K562 (cell line): ENCODE data around the gene LRP1. TPM values are rescaled to one million over a fixed set of nuclear protein-coding genes. Genes with fewer than 3 reads are reported as not detected.

Experiments used
- ARID1B ChIP-seq: fragments of 450-650 bp; IDR thresholded peaks from 2 replicates; pipeline ENCODE4 v1.6.1; 2016; ENCODE audit warnings: antibody characterized with exemption, mild to moderate bottlenecking, inconsistent platforms
- ATF6 ChIP-seq: sonication (generic); formaldehyde crosslinking; IDR thresholded peaks from 2 replicates; pipeline ENCODE4 v1.4.0; 2020; ENCODE audit warnings: mild to moderate bottlenecking, missing genetic modification reagents
- BCOR ChIP-seq: fragments of 450-650 bp; IDR thresholded peaks from 2 replicates; pipeline ENCODE4 v1.6.1; 2016
- BRD4 ChIP-seq: fragments of 200-600 bp; sonication (generic); IDR thresholded peaks from 2 replicates; pipeline ENCODE4 v1.6.1; 2017; ENCODE audit warnings: inconsistent platforms
- CBFA2T2 ChIP-seq: fragments of 450-650 bp; conservative IDR thresholded peaks from 2 replicates; pipeline ENCODE4 v1.6.1; 2017; ENCODE audit warnings: mild to moderate bottlenecking
- DMBX1 ChIP-seq: fragments of 250-450 bp; sonication (Bioruptor Pico); IDR thresholded peaks from 2 replicates; pipeline ENCODE4 v1.8.0; 2022; ENCODE audit warnings: inconsistent platforms, mild to moderate bottlenecking, moderate library complexity, borderline replicate concordance
- HLTF ChIP-seq: fragments of 450-650 bp; IDR thresholded peaks from 2 replicates; pipeline ENCODE4 v1.6.1; 2016
- KAT2B ChIP-seq: IDR thresholded peaks from one replicate; pipeline ENCODE4 v1.6.1; 2012; ENCODE audit warnings: low read depth, mild to moderate bottlenecking, control low read depth, inconsistent platforms, low read length, moderate library complexity
- KDM5B ChIP-seq: fragments of 200-600 bp; sonication (generic); IDR thresholded peaks from 2 replicates; pipeline ENCODE4 v1.6.1; 2012; ENCODE audit warnings: low read depth, mild to moderate bottlenecking, moderate library complexity, low read length, control low read depth, inconsistent platforms; ENCODE audit not compliant: insufficient replicate concordance
- MYNN ChIP-seq, 2 experiments: sonication (generic); formaldehyde crosslinking in 1 of 2; IDR thresholded peaks; 2 replicates each; pipeline versions ENCODE4 v1.5.0 to v1.6.1; 2016 to 2020; ENCODE audit warnings: antibody characterized with exemption in 1 of 2, missing genetic modification reagents in 1 of 2
- NR4A1 ChIP-seq, 2 experiments: fragments of 250-450 bp in 1 of 2; fragments of 450-650 bp in 1 of 2; sonication (Bioruptor Pico) in 1 of 2; IDR thresholded peaks; 2 replicates each; pipeline versions ENCODE4 v1.4.0 to v1.6.1; 2016 to 2020; ENCODE audit warnings: mild to moderate bottlenecking in 2 of 2, missing compliant biosample characterization in 1 of 2, missing genetic modification characterization in 1 of 2, moderate library complexity in 1 of 2
- PURB ChIP-seq: sonication (generic); formaldehyde crosslinking; IDR thresholded peaks from 2 replicates; pipeline ENCODE4 v1.9.0; 2021; ENCODE audit warnings: low read depth, mild to moderate bottlenecking, missing genetic modification reagents
- SMAD2 ChIP-seq: fragments of 150-350 bp; IDR thresholded peaks from 2 replicates; pipeline ENCODE4 v1.6.1; 2014; ENCODE audit warnings: low read depth, mild to moderate bottlenecking, low read length
- SNAPC5 ChIP-seq: fragments of 250-450 bp; sonication (Bioruptor Pico); IDR thresholded peaks from 2 replicates; pipeline ENCODE4 v1.8.0; 2021; ENCODE audit warnings: moderate library complexity, mild to moderate bottlenecking, inconsistent platforms
- SP2 ChIP-seq: IDR thresholded peaks from 2 replicates; pipeline ENCODE4 v1.6.1; 2011; ENCODE audit warnings: mild to moderate bottlenecking, low read depth, low read length, moderate library complexity; ENCODE audit not compliant: poor library complexity, severe bottlenecking; ENCODE audit errors: extremely low read depth
- ZNF133 ChIP-seq: fragments of 250-450 bp; sonication (Bioruptor Pico); IDR thresholded peaks from 2 replicates; pipeline ENCODE4 v1.4.0; 2020; ENCODE audit warnings: mild to moderate bottlenecking
- ZNF217 ChIP-seq: sonication (generic); formaldehyde crosslinking; IDR thresholded peaks from 2 replicates; pipeline ENCODE4 v1.8.0; 2022; ENCODE audit warnings: mild to moderate bottlenecking, missing genetic modification reagents
- ZNF239 ChIP-seq: fragments of 250-450 bp; sonication (Bioruptor Pico); IDR thresholded peaks from 2 replicates; pipeline ENCODE4 v1.4.0; 2020; ENCODE audit warnings: mild to moderate bottlenecking
- ZNF316 ChIP-seq: fragments of 450-650 bp; IDR thresholded peaks from 2 replicates; pipeline ENCODE4 v1.6.1; 2016
- ZNF431 ChIP-seq: sonication (generic); formaldehyde crosslinking; IDR thresholded peaks from 2 replicates; pipeline ENCODE4 v1.8.0; 2022; ENCODE audit warnings: mild to moderate bottlenecking, missing genetic modification reagents
- ZNF592 ChIP-seq: fragments of 450-650 bp; IDR thresholded peaks from 2 replicates; pipeline ENCODE4 v1.6.1; 2017; ENCODE audit warnings: antibody characterized with exemption, mild to moderate bottlenecking
- ZNF766 ChIP-seq: fragments of 200-800 bp; sonication (Bioruptor generic); conservative IDR thresholded peaks from 2 replicates; pipeline ENCODE4 v1.6.1; 2016; ENCODE audit warnings: missing genetic modification characterization, missing compliant biosample characterization
- ZNF830 ChIP-seq: fragments of 250-450 bp; sonication (Bioruptor Pico); IDR thresholded peaks from 2 replicates; pipeline ENCODE4 v1.5.0; 2021; ENCODE audit warnings: mild to moderate bottlenecking
- polyA plus RNA-seq, 8 experiments: library from polyadenylated mRNA; depleted of rRNA in 4 of 8; stranded (reverse) in 5 of 8; unstranded in 3 of 8; fragments of >200 nt; fragmentation: Nextera tagmentation in 2 of 8; fragmentation: Illumina TruSeq in 1 of 8; extraction: Ambion mirVana in 2 of 8; extraction: Trizol in 1 of 8; gene quantifications; 2 replicates each; pipeline versions ENCODE4 v1.2.1 to v1.2.3, GENCODE V29; 2011 to 2014; ENCODE audit warnings: inconsistent platforms in 1 of 8, missing spikeins in 1 of 8
- total RNA-seq, 7 experiments: library from RNA; depleted of rRNA in 6 of 7; stranded (reverse); fragments of >200 nt in 6 of 7; fragmentation: Illumina TruSeq in 2 of 7; extraction: Trizol in 2 of 7; gene quantifications; 2 replicates each; pipeline versions ENCODE4 v1.2.1 to v1.2.3, GENCODE V29; 2011 to 2021; ENCODE audit warnings: low replicate concordance in 1 of 7

LRP1 gene
- total and polyA plus RNA-seq, 9 of the 15 experiments (the other 6 are each of a cell fraction or from before 2014, with no cell fraction given) = 0.04 to 0.64 (median 0.19) TPM; not detected in 2

- TF ChIP-seq ZNF592 = peak; percentile 85
- TF ChIP-seq BRD4 = peak; percentile 60; the same call in 1 of the 2 replicates
- TF ChIP-seq ARID1B = peak; percentile 17; the same call in 1 of the 2 replicates
- TF ChIP-seq DMBX1 = peak; percentile 65; the same call in 1 of the 2 replicates
- peak; percentile 35 for TF ChIP-seq KDM5B
- TF ChIP-seq ZNF766 (CRISPR knock-in tag) = no peak
- TF ChIP-seq PURB (CRISPR knock-in tag) = no peak
- TF ChIP-seq SMAD2 = no peak
- no peak for TF ChIP-seq ATF6 (CRISPR knock-in tag)
- no peak for TF ChIP-seq SP2
- no peak for TF ChIP-seq CBFA2T2
- no peak for TF ChIP-seq ZNF133
- TF ChIP-seq ZNF316 = no peak
- no peak for TF ChIP-seq ZNF239 (CRISPR knock-in tag)
- no peak for TF ChIP-seq ZNF830 (CRISPR knock-in tag)
- 0 out of 2 replicates have a peak, but pooled peaks have one; percentile 55 for TF ChIP-seq ZNF431 (CRISPR knock-in tag)
- no peak for TF ChIP-seq KAT2B
- TF ChIP-seq NR4A1 (CRISPR knock-in tag; IDR thresholded peaks at IDR 0.05) = no peak
- peak; percentile 67; the same call in 1 of the 2 replicates for TF ChIP-seq NR4A1 (tag; IDR thresholded peaks at IDR 0.05)
- no peak for TF ChIP-seq HLTF
- TF ChIP-seq MYNN (IDR thresholded peaks at IDR 0.05) = peak; percentile 56; the same call in 1 of the 2 replicates
- TF ChIP-seq MYNN (CRISPR knock-in tag; IDR thresholded peaks at IDR 0.05) = no peak
- no peak for TF ChIP-seq SNAPC5 (CRISPR knock-in tag)
- no peak for TF ChIP-seq ZNF217 (CRISPR knock-in tag)
- no peak for TF ChIP-seq BCOR
These were observed 39.7 kb upstream of the LRP1 start, which contains the start of gene NAB2 (continued) for GRCh38 chr12:57088354-57089270.
